Erythroblast (primary cell): ENCODE data around the gene KPNA4.

ENCODE experiments used
- DNase-seq, 2 experiments: peaks; one replicate each; lab custom pipeline; 2025; lab: John Stamatoyannopoulos, UW
- GATA1 ChIP-seq: IDR thresholded peaks from 2 replicates; pipeline ENCODE4 v1.6.1; 2011; ENCODE audit warnings: low read depth, mild to moderate bottlenecking, control low read depth, low read length, moderate library complexity
- POLR2A ChIP-seq: IDR thresholded peaks from 2 replicates; pipeline ENCODE4 v1.6.1; 2011; ENCODE audit warnings: mild to moderate bottlenecking, low read length

The KPNA4 gene

DNA sequence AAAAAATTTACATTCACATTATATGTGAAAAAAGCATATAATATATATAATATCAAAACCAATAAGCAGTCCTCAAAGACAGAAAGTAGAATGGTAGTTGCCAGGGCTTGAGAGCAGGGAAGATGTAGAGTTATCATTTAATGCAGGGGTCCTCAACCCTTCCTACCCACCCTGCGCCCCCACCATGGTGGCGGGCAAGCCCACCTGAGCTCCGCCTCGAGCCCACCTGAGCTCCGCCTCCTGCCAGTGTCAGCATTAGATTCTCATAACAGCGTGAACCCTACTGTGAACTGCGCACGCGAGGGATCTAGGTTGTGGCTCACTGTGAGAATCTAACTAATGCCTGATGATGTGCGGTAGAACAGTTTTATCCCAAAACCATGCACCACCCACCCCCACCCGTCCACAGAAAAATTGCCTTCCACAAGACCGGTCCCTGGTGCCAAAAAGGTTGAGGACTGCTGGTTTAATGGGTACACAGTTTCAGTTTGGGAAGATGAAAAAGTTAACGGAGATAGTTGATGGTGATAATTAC, 118.8 kb downstream of the KPNA4 start:
- no peak for TF ChIP-seq GATA1
- no peak for TF ChIP-seq POLR2A
- no peak for DNase-seq

- DNase-seq: peak in 1 of 2 experiments; percentile 38
- no peak for TF ChIP-seq GATA1
- TF ChIP-seq POLR2A: no peak
These were observed 119.5 kb downstream of the KPNA4 start for GRCh38 chr3:160445854-160446253.
